Ovary (tissue), 10 donors: ENCODE measurements around the gene ZNF597. TPM values are rescaled to one million over a fixed set of nuclear protein-coding genes. Genes with fewer than 3 reads are reported as not detected.
A peak's percentile ranks its signal among the peaks of the same experiment; 100 is the strongest.

Experiments
- DNase-seq, 5 donors: peaks; one replicate each; pipeline ENCODE4 v3.0.0-alpha.2; 2019 to 2020
- H3K27ac ChIP-seq, 2 donors: fragments of 200-600 bp; one replicate each; pipeline versions ENCODE4 v1.5.1 to v1.8.0; 2019 to 2022
- H3K27me3 ChIP-seq: fragments of 200-600 bp; one replicate; pipeline ENCODE4 v1.8.0; 2022
- H3K36me3 ChIP-seq: fragments of 200-600 bp; sonication (generic); one replicate; pipeline ENCODE4 v1.5.1; 2019
- H3K4me1 ChIP-seq: one replicate; pipeline ENCODE4 v1.8.1; 2013; ENCODE audit warnings: mild to moderate bottlenecking, moderate library complexity; ENCODE audit not compliant: insufficient read depth
- H3K4me3 ChIP-seq: fragments of 200-600 bp; sonication (generic); one replicate; pipeline ENCODE4 v1.5.1; 2017
- H3K9me3 ChIP-seq, 2 donors: fragments of 200-600 bp in 1 of 2; sonication (generic) in 1 of 2; one replicate each; pipeline versions ENCODE4 v1.5.1 to v1.8.1; 2013 to 2019; ENCODE audit warnings: mild to moderate bottlenecking in 1 of 2, moderate library complexity in 1 of 2
- EP300 ChIP-seq: sonication (generic); formaldehyde crosslinking; IDR thresholded peaks from one replicate; pipeline ENCODE4 v1.6.1; 2017; ENCODE audit warnings: antibody characterized with exemption
- POLR2A ChIP-seq: fragments of 450-650 bp; IDR thresholded peaks from one replicate; pipeline ENCODE4 v1.6.1; 2017; ENCODE audit warnings: antibody characterized with exemption, mild to moderate bottlenecking, moderate library complexity
- WGBS, 3 donors: extraction: QIAGEN DNeasy Blood & Tissue Kit in 1 of 3; methylation state at CpG; one replicate each; pipeline versions ENCODE4 v1.1.5 to v1.1.7; 2013 to 2017; 5-methylcytosine and 5-hydroxymethylcytosine counted together
- intact Hi-C, 4 donors: fragments of 100-400 bp; cut with DNase I; formaldehyde crosslinking; loops; one replicate each; pipeline versions ENCODE4 v1.11.0 to v1.15.1; 2022 to 2023
- long read RNA-seq, 3 donors: library from polyadenylated mRNA in 2 of 3; unstranded in 2 of 3; transcript quantifications; one replicate each; pipeline ENCODE4 v2.0.0 and lab custom pipeline, GENCODE V29; 2021 to 2026
- polyA plus RNA-seq, 2 donors: library from polyadenylated mRNA; stranded (reverse); fragments of 200-250 nt in 1 of 2; fragments of 350-450 nt in 1 of 2; fragmentation: Illumina TruSeq in 1 of 2; extraction: RNeasy Lipid Tissue Mini Kit (QIAGEN cat#74804) in 1 of 2; gene quantifications; one replicate each; pipeline ENCODE4 v1.2.3, GENCODE V29; 2013 to 2014
- total RNA-seq, 7 donors: library from RNA; depleted of rRNA in 2 of 7; stranded (reverse); fragments of >200 nt in 2 of 7; fragmentation: NEBNext Ultra II Directional in 3 of 7; extraction: Animal tissue kit (Norgen Biotek cat#: 25700) in 3 of 7; gene quantifications; one replicate each; pipeline versions ENCODE4 v1.1.0 to v1.2.4, GENCODE V29; 2016 to 2023
- TF ChIP-seq, protein P1 (sequence below), 3 donors: fragments of 450-650 bp in 2 of 3; fragments of 200-600 bp in 1 of 3; IDR thresholded peaks; one replicate each; pipeline versions ENCODE4 v1.5.1 to v1.8.0; 2016 to 2022; ENCODE audit warnings: antibody characterized with exemption in 3 of 3, mild to moderate bottlenecking in 1 of 3
- donor health status: DM: no; HTN: no; CAD: no; lungs with moderate emphysema.
- donor health status: DM: no; HTN: no; CAD: no.
- donor health status: Bipolar disorder and iron deficiency.
- donor health status: DM: yes; HTN: yes; CAD: no.
- donor health status: DM: no; HTN: no; CAD: no.
- donor health status: DM: yes; HTN: yes; CAD: no.

ZNF597 gene, protein sequence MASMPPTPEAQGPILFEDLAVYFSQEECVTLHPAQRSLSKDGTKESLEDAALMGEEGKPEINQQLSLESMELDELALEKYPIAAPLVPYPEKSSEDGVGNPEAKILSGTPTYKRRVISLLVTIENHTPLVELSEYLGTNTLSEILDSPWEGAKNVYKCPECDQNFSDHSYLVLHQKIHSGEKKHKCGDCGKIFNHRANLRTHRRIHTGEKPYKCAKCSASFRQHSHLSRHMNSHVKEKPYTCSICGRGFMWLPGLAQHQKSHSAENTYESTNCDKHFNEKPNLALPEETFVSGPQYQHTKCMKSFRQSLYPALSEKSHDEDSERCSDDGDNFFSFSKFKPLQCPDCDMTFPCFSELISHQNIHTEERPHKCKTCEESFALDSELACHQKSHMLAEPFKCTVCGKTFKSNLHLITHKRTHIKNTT
- total RNA-seq (1 to 10 TPM; 1.8 to 3.8 (median 3.0) TPM), polyA plus RNA-seq (1 to 10 TPM; 1.6 to 3.8 TPM)
- long read RNA-seq, donor 1, full-length matches to known transcripts = 12 of 13 reads
- long read RNA-seq, donor 1, partial matches to known transcripts = 0 of 13 reads
- long read RNA-seq, donor 1, other reads (novel, unspliced or antisense) = 1 of 13 reads
- long read RNA-seq, donor 2, full-length matches to known transcripts = 9 of 9 reads
- long read RNA-seq, donor 2, partial matches to known transcripts = 0 of 9 reads
- long read RNA-seq, donor 2, other reads (novel, unspliced or antisense) = 0 of 9 reads
- long read RNA-seq, donor 3, full-length matches to known transcripts = 3 of 3 reads
- long read RNA-seq, donor 3, partial matches to known transcripts = 0 of 3 reads
- long read RNA-seq, donor 3, other reads (novel, unspliced or antisense) = 0 of 3 reads

DNA sequence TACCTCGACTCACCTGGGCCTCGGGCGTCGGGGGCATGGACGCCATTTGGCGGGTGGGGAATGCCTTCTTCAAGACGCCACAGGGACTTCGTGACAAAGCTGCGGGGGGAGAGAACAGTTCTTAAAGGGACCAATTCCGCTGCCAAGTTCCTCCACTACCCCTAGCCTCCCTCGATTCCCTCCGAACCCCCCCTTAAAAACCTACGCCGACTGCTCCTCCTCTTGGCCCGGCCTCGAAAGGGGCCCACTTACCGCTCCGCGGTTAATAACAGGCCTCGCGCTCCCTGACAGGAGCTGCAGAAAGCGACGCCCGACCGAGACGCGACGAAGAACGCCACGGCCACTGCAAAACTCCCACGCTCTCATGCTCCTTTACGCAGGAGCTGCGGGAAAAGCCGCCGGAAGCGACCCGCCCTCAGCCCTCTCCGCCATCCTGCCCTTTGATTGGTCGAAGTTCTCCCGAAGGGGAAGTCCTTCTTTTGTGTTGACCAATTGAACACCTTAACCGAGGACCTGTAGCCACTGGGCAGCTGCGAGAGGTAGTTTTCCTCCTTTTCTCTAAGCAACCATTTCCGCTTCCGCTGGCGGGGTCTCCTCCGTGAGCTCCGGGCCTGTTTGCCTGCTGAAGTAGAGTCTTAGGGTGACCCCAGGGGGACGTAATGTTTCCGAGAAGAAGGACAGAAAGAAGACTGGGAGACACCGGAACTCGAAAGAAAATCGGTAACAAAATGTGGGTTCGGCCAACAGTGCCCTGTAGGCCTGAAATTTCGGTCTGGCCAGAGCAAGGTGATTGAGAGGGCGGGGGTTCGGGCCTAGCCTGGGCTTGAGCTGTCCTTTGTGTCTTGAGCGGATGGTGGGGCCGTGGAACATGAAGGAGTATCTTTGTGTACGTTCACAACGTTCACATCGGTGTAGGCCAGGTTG lies at the start of gene ZNF597, which contains the start of gene NAA60:
ZNF597 (minus strand) TSS at position 397 of the 924 bp plus-strand sequence; CDS start at position 46, 351 bp downstream.
NAA60 (plus strand) TSS at position 573 of the 924 bp plus-strand sequence. CDS start 32,548 bp downstream, outside the sequence.
- Histone ChIP-seq H3K27ac (peak within 1 kb of the TSS in 1 of 2 donors; percentile 20), H3K4me3 (peak within 1 kb of the TSS; percentile 57), H3K36me3 (no peaks in the 10 kb centered on the region), H3K9me3 (no peaks in the 10 kb centered on the region), H3K27me3 (no peaks in the 10 kb centered on the region), H3K4me1 (peaks cover 4% of the 10 kb centered on the region)
- WGBS, 3 donors = 39 to 50% (median 48%) methylated on average over 61 of the region's 61 CpGs
- TF ChIP-seq, protein P1, sequence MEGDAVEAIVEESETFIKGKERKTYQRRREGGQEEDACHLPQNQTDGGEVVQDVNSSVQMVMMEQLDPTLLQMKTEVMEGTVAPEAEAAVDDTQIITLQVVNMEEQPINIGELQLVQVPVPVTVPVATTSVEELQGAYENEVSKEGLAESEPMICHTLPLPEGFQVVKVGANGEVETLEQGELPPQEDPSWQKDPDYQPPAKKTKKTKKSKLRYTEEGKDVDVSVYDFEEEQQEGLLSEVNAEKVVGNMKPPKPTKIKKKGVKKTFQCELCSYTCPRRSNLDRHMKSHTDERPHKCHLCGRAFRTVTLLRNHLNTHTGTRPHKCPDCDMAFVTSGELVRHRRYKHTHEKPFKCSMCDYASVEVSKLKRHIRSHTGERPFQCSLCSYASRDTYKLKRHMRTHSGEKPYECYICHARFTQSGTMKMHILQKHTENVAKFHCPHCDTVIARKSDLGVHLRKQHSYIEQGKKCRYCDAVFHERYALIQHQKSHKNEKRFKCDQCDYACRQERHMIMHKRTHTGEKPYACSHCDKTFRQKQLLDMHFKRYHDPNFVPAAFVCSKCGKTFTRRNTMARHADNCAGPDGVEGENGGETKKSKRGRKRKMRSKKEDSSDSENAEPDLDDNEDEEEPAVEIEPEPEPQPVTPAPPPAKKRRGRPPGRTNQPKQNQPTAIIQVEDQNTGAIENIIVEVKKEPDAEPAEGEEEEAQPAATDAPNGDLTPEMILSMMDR (IDR thresholded peaks at IDR 0.05) = no peak
- TF ChIP-seq EP300 (no peak), POLR2A (no peak)
- intact Hi-C loops = no loop called here
- DNase-seq = peak; percentile 73 to 81 (median 76)

DNA sequence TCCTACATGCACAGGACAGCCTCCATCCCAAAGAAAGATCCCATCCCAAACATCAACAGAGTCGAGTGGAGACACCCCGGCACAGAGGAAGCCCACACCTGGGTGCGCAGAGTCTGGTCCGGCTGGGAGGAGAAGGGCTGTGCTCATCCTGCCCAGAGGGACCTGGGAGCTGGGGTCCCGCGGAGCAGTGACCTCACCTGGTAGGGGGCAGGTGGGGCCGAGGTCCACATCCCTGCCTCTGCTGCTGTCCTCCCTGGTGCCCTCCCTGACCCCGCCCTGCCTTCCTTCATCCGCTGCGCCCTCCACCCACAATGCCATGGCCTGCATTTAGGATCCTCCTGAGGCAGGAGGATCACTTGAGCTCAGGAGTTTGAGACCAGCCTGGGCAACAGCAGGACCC lies 49.1 kb upstream of the ZNF597 start:
- Histone ChIP-seq H3K36me3 (no peaks in the 10 kb centered on the region), H3K27ac (no peak overlapping the region), H3K4me1 (no peaks in the 10 kb centered on the region), H3K4me3 (no peak overlapping the region), H3K9me3 (no peaks in the 10 kb centered on the region), H3K27me3 (no peaks in the 10 kb centered on the region)
- no peak for TF ChIP-seq EP300
- TF ChIP-seq, protein P1 (IDR thresholded peaks at IDR 0.05) = no peak
- no peak for TF ChIP-seq POLR2A
- no peak for DNase-seq
- intact Hi-C loops = no loop called here
- 68 to 85% (median 82%) methylated on average over 10 of the region's 10 CpGs for WGBS, 3 donors

DNA sequence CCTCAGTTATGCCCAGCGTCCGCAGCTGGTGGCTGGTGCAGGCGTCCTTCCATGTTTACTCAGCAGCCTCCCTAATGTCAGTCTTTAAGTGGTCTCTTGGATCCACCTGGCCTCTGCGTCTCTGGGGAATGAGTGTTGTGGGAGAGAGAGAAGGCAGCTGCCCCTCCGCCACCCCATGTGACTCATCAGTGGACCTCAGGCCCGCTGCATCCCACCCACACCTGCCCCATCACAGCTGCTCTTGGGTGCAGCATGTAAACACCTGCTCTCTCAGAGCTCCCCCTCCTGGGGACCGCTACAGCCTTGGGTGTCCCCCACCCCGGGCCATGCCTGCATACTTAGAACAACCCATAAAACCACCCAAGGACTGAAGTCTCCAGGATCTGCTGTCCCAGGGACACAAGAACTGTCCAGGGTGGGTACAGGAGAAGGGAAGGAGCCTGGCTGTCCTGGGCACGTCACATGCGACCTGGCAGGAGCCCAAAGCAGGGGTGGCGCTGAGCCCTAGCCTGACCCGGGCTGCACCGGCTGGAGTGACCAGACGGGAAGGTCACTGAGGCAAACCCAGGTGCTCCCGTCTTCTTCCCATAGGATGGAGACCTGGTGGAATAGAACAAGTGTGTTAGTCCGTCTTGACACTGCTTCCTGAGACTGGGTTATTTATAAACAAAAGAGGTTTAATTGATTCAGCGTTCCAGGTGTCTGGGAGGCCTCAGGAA lies 47.8 kb upstream of the ZNF597 start:
- 41 to 61% (median 45%) methylated on average over 17 of the region's 17 CpGs for whole genome bisulfite sequencing, 3 donors
- DNase-seq = no peak

More for the DNA sequence above, 47.8 kb upstream of the ZNF597 start:
- Histone ChIP-seq H3K27me3 (no peaks in the 10 kb centered on the region), H3K27ac (no peak overlapping the region), H3K36me3 (no peaks in the 10 kb centered on the region), H3K9me3 (no peaks in the 10 kb centered on the region), H3K4me1 (no peaks in the 10 kb centered on the region), H3K4me3 (no peak overlapping the region)
- intact Hi-C loops = no loop called here
- TF ChIP-seq POLR2A = no peak
- TF ChIP-seq EP300 = no peak
- TF ChIP-seq, protein P1 (IDR thresholded peaks at IDR 0.05) = no peak
